NCI-H2227 (cell line): Measurements from ENCODE around the gene CALHM3.

Experiments
- DNase-seq: peaks from one replicate; lab custom pipeline; 2025; ENCODE audit not compliant: unreplicated experiment; lab: John Stamatoyannopoulos, UW

The CALHM3 gene

DNA sequence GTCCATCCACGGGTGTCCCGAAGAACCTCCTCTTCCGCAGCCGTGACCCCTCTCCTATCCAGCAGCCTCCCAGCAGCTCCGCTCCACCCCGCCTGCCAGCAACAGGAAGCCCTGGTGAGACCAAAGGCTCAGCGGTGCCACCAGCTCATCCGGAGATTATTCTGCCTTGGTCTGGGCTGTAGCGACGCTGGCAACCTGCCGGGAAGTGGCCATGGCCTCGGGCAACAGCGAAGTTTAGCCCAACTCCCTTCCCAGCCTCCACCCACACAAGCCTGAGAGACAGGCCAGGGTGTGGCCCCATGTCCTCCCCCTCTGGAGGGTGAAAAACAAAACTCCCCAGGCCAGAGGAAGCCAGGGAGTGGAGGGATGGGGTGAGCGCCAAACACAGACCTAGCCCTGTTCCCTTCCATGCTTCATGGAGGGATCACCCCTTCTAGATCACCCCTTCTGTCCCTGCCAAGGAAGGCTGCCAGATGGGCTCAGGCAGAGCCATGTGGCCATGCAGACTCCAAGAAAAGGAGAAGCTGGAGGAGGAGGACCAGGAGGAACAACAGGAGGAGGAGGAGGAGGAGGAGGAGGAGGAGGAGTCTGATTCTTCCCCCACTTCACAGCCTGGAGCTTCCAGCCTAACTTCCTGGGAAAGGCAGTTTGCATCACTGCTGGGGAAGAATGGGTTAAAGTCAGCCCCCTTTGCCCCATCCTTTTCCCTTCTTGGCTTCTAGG, 27.8 kb downstream of the CALHM3 start:
- DNase-seq, result no peak

DNA sequence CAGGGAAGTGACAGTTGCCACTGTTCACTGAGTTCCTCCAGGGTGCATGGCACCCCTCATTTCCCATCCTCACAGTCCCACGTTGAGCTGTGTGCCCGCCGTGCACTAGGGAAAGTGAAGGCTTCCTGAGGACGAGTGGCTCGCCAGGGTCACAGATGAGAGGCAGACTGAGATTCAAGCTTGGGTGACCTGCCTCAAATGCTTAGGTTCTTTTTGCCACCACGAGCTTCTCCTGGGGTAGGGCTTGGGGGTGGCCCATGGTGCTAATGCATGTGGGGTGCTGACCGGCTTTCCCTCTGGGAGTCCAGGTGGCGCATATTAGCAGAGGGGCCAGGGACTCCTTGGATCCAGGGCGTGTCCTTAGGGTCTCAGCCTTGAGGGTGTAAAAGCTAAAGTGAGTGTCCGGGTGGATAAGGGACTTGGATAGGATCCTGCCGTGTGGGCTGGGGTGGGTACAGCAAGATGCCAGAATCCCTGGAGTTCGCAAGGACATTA, 28.8 kb downstream of the CALHM3 start:
- no peak for DNase-seq

DNA sequence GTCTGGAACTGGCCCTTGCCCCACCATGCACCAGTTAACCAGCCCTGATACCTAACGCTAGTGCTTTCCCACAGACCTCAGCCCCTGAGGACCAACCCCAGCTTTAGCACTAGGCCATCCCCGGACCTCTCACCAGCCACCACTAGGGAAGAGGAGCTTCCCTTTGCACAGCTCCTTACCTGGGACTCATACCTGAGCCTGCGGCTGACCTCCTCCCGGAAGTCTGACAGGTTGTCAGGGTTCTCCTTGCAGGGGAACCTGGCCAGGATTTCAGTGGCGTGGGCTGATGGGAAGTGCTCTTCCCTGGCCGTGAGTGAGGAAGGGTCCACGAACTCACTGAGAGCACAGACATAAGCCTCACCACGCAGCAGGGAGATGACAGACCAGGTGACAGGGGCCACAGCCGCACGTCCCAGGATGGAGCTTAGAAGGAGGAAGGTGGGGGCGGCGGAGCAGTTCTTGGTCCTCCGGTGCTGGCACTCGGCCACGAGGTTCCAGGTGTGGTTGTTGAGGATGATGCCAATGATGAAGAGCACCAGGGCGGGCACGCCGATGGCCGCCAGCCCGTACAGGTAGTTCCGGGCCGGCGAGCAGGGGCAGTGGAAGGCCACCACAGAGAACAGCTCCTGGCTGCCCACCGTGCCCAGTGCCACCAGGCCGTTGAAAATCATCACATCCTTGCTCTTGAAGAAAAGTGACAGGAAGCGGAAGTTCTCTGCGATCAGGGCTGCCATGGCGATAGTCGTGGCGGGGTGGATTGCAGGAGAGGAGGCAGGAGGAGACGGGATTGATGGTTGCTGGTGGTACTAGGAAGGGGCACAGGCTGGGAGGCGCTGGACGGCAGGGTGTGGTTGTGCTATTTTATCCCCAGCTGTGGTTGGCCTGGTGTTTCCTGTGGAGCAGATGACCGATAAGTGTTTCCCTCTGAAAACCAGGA, 29.6 kb downstream of the CALHM3 start:
- DNase-seq, result no peak

DNA sequence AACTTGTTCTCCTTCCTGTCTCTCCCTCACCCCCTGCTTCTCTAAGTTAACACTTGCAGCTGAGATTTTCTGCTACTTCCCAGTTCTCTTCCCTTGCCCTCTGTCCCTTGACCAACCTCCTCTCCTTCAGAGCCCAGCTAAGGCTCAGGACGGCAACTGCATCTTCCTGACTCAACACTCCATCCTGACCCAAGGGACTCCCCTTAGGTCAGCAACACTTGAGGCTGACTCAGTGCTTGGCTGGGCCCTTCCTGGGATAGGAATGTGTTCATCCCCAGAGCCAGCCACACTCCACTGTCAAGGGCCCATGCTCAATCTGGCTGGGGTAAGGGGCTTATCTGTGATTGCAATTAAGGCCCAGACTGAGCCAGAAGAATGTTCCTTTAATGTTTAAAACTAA, 30.3 kb downstream of the CALHM3 start:
- no peak for DNase-seq

DNA sequence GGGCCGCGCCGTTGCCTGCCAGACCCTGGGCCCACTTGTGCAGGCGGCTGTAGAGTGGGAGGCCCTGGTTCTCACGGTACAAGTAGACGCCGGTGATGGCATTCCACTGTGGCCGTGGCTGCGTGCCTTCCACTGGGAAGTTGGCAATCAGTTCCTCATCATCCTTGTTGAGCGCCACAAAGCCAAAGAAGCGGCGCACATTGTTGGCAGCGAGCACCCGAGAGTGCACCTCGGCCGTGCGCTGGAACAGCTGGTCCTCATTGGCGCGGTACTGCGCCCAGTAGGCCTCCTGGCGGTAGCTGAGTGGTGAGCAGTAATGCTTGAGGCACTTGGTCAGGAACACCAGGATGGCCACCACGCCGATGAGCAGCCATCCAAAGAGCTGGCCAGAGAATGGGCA, 31.9 kb downstream of the CALHM3 start:
- DNase-seq, result no peak

DNA sequence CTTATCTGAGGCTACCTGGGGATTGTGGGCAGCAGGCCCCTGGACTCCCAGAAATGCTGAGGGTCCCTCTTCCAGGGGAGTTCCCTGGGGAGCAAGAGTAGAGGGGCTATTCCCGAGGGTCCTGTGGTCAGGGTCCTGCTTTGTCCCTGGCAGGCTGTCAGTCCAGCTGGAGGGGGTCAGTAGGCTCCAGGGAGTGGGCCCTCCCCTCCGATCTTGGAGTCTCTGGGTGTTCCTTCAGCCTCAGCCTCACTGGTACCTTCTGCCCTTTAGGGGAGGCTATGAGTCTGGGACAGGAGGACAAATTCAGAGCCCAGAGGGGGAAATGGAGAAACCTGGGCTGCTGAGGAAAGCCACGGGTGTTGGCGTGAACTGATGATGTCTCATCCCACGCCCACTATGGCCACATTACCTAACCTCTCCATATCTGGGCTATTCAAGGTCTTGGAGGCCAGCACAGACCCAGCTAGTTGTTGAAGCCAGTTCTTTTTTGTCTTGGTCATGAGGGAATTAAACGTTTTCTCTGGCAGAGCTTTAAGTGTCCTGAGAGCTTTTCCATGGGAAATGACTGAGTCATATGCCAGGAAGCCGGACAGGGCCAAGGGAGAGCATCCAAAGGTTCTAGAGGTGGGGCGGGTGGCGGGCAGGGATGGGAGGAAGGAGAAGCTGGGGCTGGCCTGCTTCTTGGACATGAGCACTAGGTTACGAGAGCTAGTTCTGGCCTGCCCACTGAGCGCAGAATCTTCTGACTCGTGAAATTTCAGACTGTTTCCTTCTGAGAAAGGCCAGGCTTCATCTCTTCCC, 33.1 kb downstream of the CALHM3 start:
- no peak for DNase-seq

DNA sequence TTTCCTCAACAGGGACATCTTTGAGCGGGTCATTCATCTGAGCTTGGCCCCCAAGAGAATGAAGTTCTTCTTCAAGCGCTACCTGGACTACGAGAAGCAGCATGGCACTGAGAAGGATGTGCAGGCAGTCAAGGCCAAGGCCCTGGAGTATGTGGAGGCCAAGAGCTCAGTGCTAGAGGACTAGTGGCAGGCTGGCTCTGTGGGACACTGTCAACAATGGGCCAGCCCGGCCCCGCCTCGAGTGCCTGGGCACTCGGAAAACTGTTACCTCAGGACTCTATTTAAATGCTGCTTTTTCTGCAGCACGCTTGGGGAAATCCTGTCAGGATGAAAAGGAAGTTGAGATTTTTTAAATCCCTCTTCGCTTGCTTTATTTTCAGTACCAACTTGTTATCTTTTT, 33.7 kb downstream of the CALHM3 start:
- DNase-seq, result no peak

DNA sequence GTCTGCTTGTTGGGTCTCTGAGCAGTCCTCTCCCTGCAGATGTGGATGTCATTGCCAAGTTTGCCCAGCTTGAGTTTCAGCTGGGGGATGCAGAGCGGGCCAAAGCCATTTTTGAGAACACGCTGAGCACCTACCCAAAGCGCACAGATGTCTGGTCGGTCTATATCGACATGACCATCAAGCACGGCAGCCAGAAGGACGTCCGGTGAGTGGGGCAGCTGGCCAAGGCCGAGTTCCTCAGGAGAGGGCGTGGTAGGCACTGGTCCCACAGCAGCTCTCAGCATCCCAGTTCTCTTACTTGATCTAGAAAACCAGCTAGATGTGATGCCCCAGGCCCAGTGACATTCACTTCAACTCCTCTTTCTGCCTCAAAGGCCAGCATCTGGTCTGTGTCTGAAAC, 34.6 kb downstream of the CALHM3 start:
- DNase-seq, result no peak

DNA sequence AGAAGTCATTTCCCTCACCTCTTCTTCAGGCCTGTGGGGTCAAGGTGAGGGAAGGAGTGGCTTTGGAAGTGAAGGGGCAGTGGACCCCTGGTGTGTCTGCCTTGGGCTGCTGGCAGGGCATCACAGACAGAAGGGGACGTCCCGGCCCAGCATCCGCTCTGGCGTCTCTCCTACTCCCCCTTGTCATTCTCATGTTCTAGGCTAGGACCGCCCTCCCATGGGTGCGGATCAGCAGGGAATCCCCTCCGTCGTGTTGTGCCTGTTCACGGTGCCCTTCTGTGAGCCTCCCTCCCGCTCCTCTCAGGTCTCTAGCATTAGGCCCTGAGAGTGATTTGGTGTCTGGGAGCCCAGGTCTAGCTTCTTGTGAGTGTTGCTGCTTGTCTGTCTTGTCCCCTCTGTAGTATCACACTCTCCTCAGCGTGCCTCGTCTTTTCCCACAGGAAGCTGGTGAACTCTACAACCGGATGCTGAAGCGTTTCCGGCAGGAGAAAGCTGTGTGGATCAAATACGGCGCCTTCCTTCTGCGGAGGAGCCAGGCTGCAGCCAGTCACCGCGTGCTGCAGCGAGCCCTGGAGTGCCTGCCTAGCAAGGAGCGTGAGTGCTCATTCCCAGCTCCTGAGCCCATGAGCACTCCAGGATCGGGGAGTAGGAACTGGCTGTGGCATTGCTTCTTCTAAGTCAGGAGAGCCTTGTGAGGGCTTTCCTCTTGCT, 35.4 kb downstream of the CALHM3 start:
- no peak for DNase-seq

DNA sequence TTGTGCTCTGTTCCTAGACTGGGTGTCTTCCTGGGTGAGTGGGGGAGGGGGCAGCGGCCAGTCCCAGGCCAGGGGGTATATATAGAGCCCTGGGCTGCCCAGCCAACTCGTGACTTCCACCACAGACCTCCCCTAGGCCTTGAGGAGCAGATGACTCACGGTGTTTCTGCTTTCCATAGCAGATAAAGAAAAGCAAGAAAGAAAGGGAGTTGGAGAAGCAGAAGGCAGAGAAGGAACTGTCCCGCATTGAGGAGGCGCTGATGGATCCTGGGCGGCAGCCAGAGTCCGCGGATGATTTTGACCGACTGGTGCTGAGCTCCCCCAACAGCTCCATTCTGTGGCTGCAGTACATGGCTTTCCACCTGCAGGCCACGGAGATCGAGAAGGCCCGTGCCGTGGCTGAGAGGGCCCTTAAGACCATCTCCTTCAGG, 37.0 kb downstream of the CALHM3 start:
- DNase-seq, result no peak

DNA sequence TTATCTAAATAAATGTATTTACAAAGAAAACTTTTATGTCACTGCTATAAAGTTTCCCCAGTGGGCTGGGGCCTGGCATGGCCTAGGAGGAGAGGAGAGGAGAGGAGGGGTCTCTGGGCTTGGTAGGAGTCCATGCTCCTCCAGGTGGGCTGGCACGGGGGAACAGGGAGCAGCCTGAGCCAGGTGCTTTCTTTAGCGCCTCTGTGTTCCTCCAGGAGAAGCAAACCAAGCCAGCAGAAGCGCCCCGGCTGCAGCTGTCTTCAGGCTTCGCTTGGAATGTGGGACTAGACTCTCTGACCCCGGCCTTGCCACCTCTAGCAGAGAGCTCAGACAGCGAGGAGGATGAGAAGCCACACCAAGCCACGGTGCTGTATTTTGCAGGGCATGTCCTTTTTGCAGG, 37.4 kb downstream of the CALHM3 start:
- no peak for DNase-seq

DNA sequence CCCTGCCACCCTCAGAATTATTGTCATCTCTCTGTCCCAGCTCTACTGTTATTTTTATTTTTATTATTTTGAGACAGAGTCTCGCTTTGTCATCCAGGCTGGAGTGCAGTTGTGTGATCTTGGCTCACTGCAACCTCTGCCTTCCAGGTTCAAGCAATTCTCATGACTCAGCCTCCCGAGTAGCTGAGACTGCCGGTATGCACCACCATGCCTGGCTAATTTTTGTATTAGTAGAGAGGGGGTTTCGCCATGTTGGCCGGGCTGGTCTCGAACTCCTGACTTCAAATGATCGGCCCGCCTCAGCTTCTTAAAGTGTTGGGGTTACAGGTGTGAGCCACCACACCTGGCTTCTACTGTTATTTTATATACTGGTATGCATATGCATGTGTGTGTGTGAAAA, 37.8 kb downstream of the CALHM3 start:
- DNase-seq, result no peak

DNA sequence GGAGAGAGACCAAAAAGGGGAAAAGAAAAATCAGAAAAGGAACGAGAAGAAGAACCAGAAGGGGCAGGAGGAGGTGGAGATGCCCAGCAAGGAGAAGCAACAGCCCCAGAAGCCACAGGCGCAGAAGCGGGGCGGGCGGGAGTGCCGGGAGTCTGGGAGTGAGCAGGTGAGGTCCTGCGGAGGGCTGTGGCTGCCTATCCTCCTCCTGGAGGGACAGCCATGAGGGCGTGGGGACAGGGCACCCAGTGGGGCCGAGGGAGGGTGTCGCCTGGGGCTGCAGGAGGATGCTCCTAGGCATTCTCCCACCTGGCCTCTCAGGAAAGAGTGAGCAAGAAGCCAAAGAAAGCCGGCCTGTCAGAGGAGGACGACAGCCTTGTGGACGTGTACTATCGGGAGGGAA, 38.6 kb downstream of the CALHM3 start:
- DNase-seq, result no peak

DNA sequence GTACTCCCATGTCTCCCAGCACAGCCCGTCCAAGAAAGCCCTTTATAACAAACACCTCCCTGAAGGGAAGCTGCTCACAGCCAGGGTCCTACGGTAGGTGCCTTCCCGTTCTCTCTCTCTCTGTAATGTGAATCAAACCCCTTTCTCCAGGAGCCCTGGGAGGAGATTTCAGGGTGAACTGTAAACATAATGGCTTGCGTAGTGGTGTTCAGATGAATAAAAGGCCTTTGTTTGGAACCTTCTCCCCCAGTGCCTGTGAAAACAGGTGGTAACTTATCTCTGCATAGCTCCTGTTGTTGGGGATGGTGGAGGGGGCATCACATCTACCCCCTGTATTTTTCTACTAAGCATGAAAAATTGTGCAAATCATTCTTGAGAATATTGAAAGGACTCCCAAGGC, 39.3 kb downstream of the CALHM3 start:
- no peak for DNase-seq

DNA sequence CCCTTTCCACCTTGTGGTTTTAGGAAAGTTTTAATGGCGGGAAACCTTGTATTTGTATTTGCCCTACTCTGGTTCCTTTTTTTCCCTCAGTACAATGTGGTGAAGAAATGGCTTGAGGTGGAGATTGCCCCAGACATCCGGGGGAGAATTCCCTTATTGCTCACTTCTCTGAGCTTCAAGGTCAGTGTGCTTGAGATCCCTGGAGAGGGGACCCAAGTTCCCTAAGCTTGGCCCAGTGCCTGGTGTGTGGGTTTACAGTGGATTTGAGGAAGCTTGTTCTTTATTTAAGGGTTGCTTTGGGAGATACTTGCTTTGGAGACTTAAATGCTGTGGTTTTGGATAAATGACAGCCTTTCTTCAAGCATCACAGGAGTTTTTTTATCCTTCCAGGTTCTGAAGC, 45.2 kb downstream of the CALHM3 start:
- no peak for DNase-seq

DNA sequence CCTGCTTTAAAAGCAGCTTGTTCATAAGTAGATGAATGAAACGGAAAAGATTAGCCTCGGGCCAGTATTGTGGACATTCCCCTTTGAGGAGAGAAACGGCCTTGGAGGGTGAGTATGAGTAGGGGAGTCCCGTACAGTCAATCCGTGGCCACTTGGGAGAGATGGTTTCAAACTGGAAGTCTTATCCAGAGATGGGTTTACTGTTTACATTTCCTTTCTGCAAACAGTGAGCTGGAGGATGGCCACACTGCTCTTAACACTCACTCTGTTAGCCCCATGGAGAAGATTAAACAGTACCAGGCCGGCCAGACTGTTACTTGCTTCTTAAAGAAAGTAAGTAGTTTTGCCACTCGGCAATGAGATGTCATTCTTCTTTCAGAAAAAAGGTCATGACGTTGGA, 47.1 kb downstream of the CALHM3 start:
- no peak for DNase-seq

DNA sequence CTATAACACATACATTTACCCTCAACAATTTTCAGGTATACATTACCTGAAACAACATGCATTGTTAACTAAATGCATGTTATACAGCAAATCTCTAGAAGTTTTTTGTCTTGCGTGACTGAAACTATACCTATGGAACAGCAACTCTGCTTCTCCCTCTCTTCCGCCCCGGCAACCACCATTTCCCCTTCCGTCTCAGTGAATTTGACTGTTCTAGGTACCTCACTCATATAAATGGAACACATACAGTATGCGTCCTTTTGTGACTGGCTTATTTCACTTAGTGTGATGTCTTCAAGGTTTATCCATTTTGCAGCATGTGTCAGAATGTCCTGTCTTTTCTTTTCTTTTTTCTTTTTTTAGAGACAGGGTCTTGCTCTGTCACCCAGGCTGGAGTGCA, 49.4 kb downstream of the CALHM3 start:
- DNase-seq, result no peak

DNA sequence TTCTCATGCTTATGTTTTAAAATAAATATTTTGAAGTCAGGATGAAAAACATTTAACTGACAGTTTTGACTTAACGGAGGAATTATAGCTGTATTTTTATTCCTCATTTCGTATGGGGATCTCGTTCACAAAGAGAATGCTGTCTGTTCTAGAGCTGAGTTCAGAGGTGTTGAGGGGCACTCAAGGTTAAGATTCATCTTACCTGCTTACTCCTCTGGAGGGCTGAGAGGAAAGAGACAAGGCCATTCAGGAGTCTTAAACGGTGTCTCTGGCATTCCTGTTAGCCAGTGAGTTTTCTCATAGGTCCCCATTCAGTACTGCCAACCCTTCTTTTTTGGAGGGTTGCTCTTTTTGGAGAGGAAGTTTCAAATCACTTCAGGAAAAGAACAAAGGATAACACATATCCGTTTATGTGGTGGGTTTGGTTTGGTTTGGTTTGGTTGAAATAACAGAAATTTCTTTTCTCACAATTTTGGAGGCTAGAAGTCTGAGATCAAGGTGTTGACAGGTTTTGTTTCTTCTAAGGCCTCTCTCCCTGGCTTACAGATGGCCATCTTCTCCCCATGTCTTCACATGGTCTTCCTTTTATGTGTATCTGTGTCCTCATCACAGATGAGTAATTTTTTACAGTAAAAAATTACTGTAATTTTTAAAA, 49.9 kb downstream of the CALHM3 start:
- no peak for DNase-seq

DNA sequence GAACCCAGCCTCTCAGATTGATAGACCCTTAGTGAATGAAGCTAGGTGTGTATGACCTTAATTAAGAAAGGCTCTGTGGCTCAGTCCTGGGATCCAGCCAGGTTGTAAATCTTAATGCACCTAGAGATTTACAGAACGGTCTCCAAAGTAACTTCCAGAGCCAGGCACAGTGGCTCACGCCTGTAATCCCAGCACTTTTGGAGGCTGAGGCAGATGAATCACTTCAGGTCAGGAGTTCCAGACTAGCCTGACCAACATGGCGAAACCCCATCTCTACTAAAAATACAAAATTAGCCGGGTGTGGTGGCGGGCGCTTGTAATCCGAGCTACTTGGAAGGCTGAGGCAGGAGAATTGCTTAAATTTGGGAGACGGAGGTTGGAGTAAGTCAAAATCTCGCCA, 51.2 kb downstream of the CALHM3 start:
- DNase-seq, result no peak

DNA sequence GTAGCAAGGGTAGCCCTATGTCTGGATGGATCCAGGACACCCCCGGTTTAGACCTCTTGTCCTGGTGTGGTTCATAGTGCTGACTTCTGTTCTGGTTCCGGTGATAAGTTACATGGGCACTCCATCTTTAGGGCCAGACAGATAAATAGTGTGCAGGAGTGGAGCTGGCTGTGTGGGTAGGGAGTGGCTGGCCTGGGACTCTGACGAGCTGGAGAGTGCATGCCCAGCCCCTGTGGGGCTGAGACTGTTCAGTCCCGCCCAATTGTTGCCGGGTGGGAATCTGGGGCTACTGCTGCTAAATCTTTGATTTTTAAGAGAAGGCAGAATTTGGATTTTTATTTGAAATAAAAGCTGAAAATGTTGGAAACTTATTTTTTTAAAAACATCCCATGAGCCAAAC, 55.3 kb downstream of the CALHM3 start:
- no peak for DNase-seq
